Skeletal muscle satellite cell (primary cell): ENCODE data around the gene TANC1.

Experiments
- H3K27me3 ChIP-seq: 2 replicates; pipeline ENCODE4 v1.7.0; 2013; ENCODE audit warnings: low read length; ENCODE audit not compliant: control insufficient read depth, insufficient read depth
- H3K36me3 ChIP-seq: 2 replicates; pipeline ENCODE4 v1.7.0; 2013; ENCODE audit warnings: mild to moderate bottlenecking, control low read depth, low read length; ENCODE audit not compliant: insufficient read depth
- H3K4me1 ChIP-seq: 2 replicates; pipeline ENCODE4 v1.7.0; 2013; ENCODE audit warnings: low read length; ENCODE audit not compliant: control insufficient read depth, insufficient read depth
- H3K4me2 ChIP-seq: 2 replicates; pipeline ENCODE4 v1.7.0; 2013; ENCODE audit warnings: mild to moderate bottlenecking, low read length
- H3K4me3 ChIP-seq: 2 replicates; pipeline ENCODE4 v1.7.0; 2013; ENCODE audit warnings: low read length
- H3K9ac ChIP-seq: 2 replicates; pipeline ENCODE4 v1.7.0; 2013; ENCODE audit warnings: mild to moderate bottlenecking, low read depth, low read length, moderate library complexity
- H3K9me3 ChIP-seq: replicated peaks from 2 replicates; pipeline ENCODE4 v1.7.0; 2013; ENCODE audit warnings: mild to moderate bottlenecking, control low read depth, low read length

Gene TANC1

GRCh38 chr2:159209341-159210306 is 241.2 kb downstream of the TANC1 start:
- peaks cover 11% of the 10 kb centered on the region for H3K4me1 ChIP-seq

GRCh38 chr2:159211447-159212396 is 243.3 kb downstream of the TANC1 start:
- H3K4me1 ChIP-seq, result peaks cover 11% of the 10 kb centered on the region
- peaks cover 9% of the 10 kb centered on the region for H3K36me3 ChIP-seq
- H3K4me3 ChIP-seq, result no peak overlapping the region
- no peaks in the 10 kb centered on the region for H3K27me3 ChIP-seq
- H3K9me3 ChIP-seq, result no peaks in the 10 kb centered on the region
- peak overlapping the region; percentile 43 for H3K4me2 ChIP-seq
- no peak overlapping the region for H3K9ac ChIP-seq

More at GRCh38 chr2:159209341-159210306, 241.2 kb downstream of the TANC1 start:
- Histone ChIP-seq H3K4me3 (no peak overlapping the region), H3K4me2 (no peak overlapping the region), H3K9me3 (no peaks in the 10 kb centered on the region), H3K36me3 (peaks cover 7% of the 10 kb centered on the region), H3K9ac (no peak overlapping the region), H3K27me3 (no peaks in the 10 kb centered on the region)

DNA sequence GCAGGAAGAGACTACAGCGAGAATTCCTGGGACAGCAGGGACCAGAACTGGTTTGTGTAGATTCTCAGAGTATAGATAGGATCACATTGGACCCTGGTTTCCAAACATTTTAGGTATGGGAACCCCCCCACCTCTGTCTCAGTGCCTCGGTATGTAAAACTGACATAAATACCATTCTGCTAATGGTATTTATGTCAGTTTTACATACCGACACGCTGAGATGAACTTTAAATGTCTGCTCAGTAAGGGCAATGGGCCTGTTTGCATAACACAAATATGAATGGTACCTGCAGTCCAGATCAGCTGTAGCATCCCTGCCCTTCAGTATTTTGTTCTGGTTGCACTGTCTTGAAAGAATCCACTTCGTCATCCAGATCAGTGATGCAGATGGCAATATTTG is 244.9 kb downstream of the TANC1 start:
- H3K9me3 ChIP-seq, result no peaks in the 10 kb centered on the region
- H3K4me2 ChIP-seq, result no peak overlapping the region
- H3K4me1 ChIP-seq, result peaks cover 11% of the 10 kb centered on the region
- no peaks in the 10 kb centered on the region for H3K27me3 ChIP-seq
- no peak overlapping the region for H3K9ac ChIP-seq
- H3K4me3 ChIP-seq, result no peak overlapping the region
- peaks cover 11% of the 10 kb centered on the region for H3K36me3 ChIP-seq

DNA sequence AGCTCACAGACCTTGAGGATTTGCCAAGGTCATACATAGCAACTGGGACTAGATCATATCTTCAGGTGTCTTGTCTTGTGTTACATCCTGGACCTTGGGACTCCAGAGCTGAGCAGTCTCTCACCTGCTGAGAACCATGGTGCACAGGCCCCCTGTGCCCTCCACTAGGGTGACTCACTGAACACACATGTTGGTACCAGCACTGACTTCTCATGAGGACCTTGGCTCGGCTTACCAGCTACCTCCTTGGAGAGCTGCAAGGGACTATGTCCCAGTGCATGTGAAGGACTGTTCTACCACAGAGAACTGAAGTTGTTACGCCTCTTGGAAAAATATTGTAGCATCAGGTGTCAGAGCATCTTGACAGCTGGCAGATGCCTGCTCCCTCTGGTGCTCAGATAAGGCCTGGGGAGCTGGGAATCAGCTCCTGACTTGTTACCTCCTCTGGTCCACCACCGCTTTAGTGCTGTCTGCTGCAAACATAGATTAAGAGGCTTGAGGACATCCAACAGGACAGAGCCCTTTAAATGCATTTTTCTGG is 246.0 kb downstream of the TANC1 start:
- H3K9ac ChIP-seq, result no peak overlapping the region
- H3K4me3 ChIP-seq, result no peak overlapping the region
- no peak overlapping the region for H3K4me2 ChIP-seq
- no peaks in the 10 kb centered on the region for H3K9me3 ChIP-seq
- peaks cover 12% of the 10 kb centered on the region for H3K36me3 ChIP-seq
- peaks cover 11% of the 10 kb centered on the region for H3K4me1 ChIP-seq
- H3K27me3 ChIP-seq, result no peaks in the 10 kb centered on the region

GRCh38 chr2:159215116-159215515 is 246.7 kb downstream of the TANC1 start:
- no peak overlapping the region for H3K4me2 ChIP-seq
- no peaks in the 10 kb centered on the region for H3K27me3 ChIP-seq
- no peaks in the 10 kb centered on the region for H3K9me3 ChIP-seq
- no peak overlapping the region for H3K4me3 ChIP-seq
- H3K4me1 ChIP-seq, result peaks cover 11% of the 10 kb centered on the region
- H3K9ac ChIP-seq, result no peak overlapping the region
- H3K36me3 ChIP-seq, result peaks cover 18% of the 10 kb centered on the region

DNA sequence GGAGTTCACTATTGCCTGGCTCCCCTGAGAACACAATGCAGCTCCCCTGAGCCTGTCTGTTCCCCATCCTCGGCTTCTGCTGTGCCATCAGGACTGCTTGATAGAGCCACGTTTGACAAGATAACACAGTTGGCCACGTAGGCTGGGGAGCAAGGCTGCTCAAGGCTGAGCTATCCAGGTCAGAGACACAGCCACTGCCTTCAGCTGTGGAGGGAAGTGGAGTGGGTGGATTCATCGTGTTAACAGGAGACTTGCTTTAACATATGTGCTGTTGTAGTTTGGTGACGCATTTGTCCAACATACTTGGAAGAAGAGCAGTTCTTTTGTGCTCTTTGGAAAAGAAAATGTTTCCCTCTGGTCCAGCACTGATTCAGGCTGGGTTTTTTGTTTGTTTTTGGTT is 249.2 kb downstream of the TANC1 start:
- no peaks in the 10 kb centered on the region for H3K27me3 ChIP-seq
- peaks cover 18% of the 10 kb centered on the region for H3K36me3 ChIP-seq
- no peak overlapping the region for H3K9ac ChIP-seq
- no peaks in the 10 kb centered on the region for H3K9me3 ChIP-seq
- H3K4me3 ChIP-seq, result no peak overlapping the region
- no peaks in the 10 kb centered on the region for H3K4me1 ChIP-seq
- H3K4me2 ChIP-seq, result no peak overlapping the region

DNA sequence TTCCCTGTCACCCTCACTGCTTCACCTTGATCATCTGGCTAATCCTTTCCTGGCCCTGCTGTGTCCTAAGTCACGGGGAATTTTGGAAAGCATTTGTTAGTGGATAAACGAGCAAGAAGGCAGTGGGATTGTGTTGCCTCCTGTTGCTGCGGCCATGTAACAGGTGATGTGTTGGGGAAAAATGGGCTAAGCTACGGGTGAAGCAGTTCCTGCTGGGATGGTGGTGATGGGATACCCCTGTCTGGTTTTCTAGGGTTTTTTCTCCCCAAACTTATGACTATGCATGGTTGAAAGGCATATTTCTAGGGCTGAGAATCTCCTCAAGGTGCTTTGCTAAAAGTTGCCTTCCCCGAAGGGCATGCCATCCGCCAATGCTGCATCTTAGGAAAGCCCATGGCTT is 249.9 kb downstream of the TANC1 start:
- Histone ChIP-seq H3K4me3 (no peak overlapping the region), H3K4me2 (no peak overlapping the region), H3K36me3 (peaks cover 18% of the 10 kb centered on the region), H3K9me3 (no peaks in the 10 kb centered on the region), H3K27me3 (no peaks in the 10 kb centered on the region), H3K4me1 (no peaks in the 10 kb centered on the region), H3K9ac (no peak overlapping the region)

- Histone ChIP-seq H3K9me3 (no peaks in the 10 kb centered on the region), H3K9ac (no peak overlapping the region), H3K27me3 (no peaks in the 10 kb centered on the region), H3K4me1 (no peaks in the 10 kb centered on the region), H3K4me2 (no peak overlapping the region), H3K4me3 (no peak overlapping the region), H3K36me3 (peaks cover 14% of the 10 kb centered on the region)
Measured at GRCh38 chr2:159219394-159219998, 251.1 kb downstream of the TANC1 start.

GRCh38 chr2:159224061-159224813 is 255.8 kb downstream of the TANC1 start:
- H3K4me1 ChIP-seq, result peaks cover 24% of the 10 kb centered on the region
- no peak overlapping the region for H3K4me2 ChIP-seq
- no peak overlapping the region for H3K9ac ChIP-seq
- no peaks in the 10 kb centered on the region for H3K9me3 ChIP-seq
- H3K4me3 ChIP-seq, result no peak overlapping the region
- H3K27me3 ChIP-seq, result no peaks in the 10 kb centered on the region
- peaks cover 19% of the 10 kb centered on the region for H3K36me3 ChIP-seq

DNA sequence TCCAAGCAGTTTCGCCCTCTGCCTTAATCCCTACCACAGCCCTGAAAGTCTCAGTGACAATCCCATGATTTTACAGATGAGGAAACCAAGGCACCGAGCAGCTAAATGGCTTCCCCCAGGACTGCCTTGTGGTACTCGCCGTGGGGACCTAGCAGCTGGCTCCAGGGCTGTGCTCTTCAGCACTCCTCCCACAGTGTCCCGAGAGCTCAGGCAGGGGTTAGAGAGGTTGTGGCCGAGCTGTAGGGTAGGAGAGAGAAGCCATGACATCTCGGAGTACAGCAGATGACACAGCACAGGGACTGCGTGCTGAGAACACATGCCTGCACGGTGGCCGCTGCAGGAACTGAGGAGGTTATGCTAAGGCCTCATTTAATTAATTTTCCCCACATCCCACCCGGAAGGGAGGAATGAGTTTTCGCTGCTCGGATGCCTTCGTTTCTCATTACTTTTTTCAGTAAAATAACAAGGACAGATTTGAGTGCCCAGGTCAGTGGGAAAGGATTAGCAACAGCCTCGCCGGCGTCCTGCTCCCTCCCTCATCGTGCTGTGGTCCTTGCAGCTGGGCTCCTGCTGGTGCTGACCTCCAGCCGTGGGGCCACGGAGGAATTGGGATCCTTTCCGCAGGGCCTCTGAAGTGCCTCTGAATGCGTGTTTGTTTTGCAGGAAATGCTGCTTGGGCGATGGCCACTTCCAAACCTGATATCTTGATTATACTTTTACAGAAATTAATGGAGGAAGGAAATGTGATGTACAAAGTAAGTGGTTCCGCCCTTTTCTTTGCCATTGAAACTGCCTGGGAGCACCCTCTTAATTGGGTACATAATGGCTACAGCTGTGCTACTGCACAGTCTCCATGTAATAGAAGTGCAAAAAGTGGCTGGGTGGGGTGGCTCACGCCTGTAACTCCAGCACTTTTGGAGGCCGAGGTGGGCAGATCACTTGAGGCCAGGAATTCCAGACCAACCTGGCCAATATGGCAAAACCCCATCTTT is 256.9 kb downstream of the TANC1 start:
- no peak overlapping the region for H3K4me2 ChIP-seq
- no peaks in the 10 kb centered on the region for H3K9me3 ChIP-seq
- H3K4me1 ChIP-seq, result peaks cover 24% of the 10 kb centered on the region
- no peak overlapping the region for H3K4me3 ChIP-seq
- H3K9ac ChIP-seq, result no peak overlapping the region
- H3K36me3 ChIP-seq, result peaks cover 23% of the 10 kb centered on the region
- no peaks in the 10 kb centered on the region for H3K27me3 ChIP-seq
